WTC11 (cell line): Measurements from ENCODE around the gene NFE2L3. TPM values are rescaled to one million over a fixed set of nuclear protein-coding genes. Genes with fewer than 3 reads are reported as not detected.
"Not testable (repeated sequence)": the region's sequence is repeated elsewhere in the genome, so short reads cannot be mapped to it uniquely, and the experiment has no call there.

Experiments used
- ATAC-seq: fragments of 200-7000 bp; cut with Tn5 transposase; 2 replicates; pipeline ENCODE4 v1.10.0; 2021; ENCODE audit warnings: mild to moderate bottlenecking, moderate library complexity
- CTCF ChIA-PET: fragments of 300-600 bp; sonication (Branson Sonifier 250); formaldehyde crosslinking; loops from one replicate; lab custom pipeline; 2021; ENCODE audit warnings: antibody characterized with exemption; lab: Charles Lee
- POLR2A ChIA-PET: fragments of 350-600 bp; sonication (Branson Sonifier 250); formaldehyde crosslinking; loops from one replicate; lab custom pipeline; 2021; ENCODE audit warnings: antibody characterized with exemption; lab: Charles Lee
- DNase-seq: peaks from one replicate; pipeline ENCODE4 v3.0.0; 2021; ENCODE audit warnings: low spot score
- H3K27ac Mint-ChIP-seq: 2 replicates; pipeline ENCODE4 v1.8.0; 2021; ENCODE audit warnings: mixed read lengths
- H3K27me3 Mint-ChIP-seq: 2 replicates; pipeline ENCODE4 v1.8.0; 2021; ENCODE audit warnings: low read depth, mild to moderate bottlenecking, moderate library complexity, mixed read lengths
- H3K36me3 Mint-ChIP-seq: 2 replicates; pipeline ENCODE4 v1.8.0; 2021; ENCODE audit warnings: mixed read lengths
- H3K4me1 Mint-ChIP-seq: 2 replicates; pipeline ENCODE4 v1.8.0; 2022; ENCODE audit warnings: mixed read lengths
- H3K4me3 Mint-ChIP-seq: 2 replicates; pipeline ENCODE4 v1.8.0; 2021; ENCODE audit warnings: mild to moderate bottlenecking, moderate library complexity, mixed read lengths
- H3K9me3 Mint-ChIP-seq: 2 replicates; pipeline ENCODE4 v1.8.0; 2021; ENCODE audit warnings: mixed read lengths
- AR ChIP-seq: fragments of 250-450 bp; sonication (Bioruptor Pico); IDR thresholded peaks from 2 replicates; pipeline ENCODE4 v1.9.0; 2021; ENCODE audit warnings: mild to moderate bottlenecking
- ARID4B ChIP-seq: sonication (generic); formaldehyde crosslinking; IDR thresholded peaks from 2 replicates; pipeline ENCODE4 v1.8.0; 2023; ENCODE audit warnings: missing genetic modification reagents, mild to moderate bottlenecking, borderline replicate concordance
- ATF6 ChIP-seq: sonication (generic); formaldehyde crosslinking; IDR thresholded peaks from 2 replicates; pipeline ENCODE4 v1.8.1; 2023; ENCODE audit warnings: mild to moderate bottlenecking, missing genetic modification reagents
- EMX1 ChIP-seq: fragments of 250-450 bp; sonication (Bioruptor Pico); IDR thresholded peaks from 2 replicates; pipeline ENCODE4 v1.8.0; 2021; ENCODE audit warnings: mild to moderate bottlenecking
- ERG ChIP-seq: fragments of 250-450 bp; sonication (Bioruptor Pico); IDR thresholded peaks from 2 replicates; pipeline ENCODE4 v1.8.0; 2021; ENCODE audit warnings: mild to moderate bottlenecking
- MXD4 ChIP-seq: fragments of 250-450 bp; sonication (Bioruptor Pico); IDR thresholded peaks from 2 replicates; pipeline ENCODE4 v1.8.0; 2021; ENCODE audit warnings: mild to moderate bottlenecking, moderate library complexity, borderline replicate concordance
- NFATC4 ChIP-seq: fragments of 250-450 bp; sonication (Bioruptor Pico); IDR thresholded peaks from 2 replicates; pipeline ENCODE4 v1.9.0; 2021; ENCODE audit warnings: mild to moderate bottlenecking
- PRRX2 ChIP-seq: fragments of 250-450 bp; sonication (Bioruptor Pico); IDR thresholded peaks from 2 replicates; pipeline ENCODE4 v1.8.0; 2021; ENCODE audit warnings: mild to moderate bottlenecking
- TEAD1 ChIP-seq: sonication (generic); formaldehyde crosslinking; IDR thresholded peaks from 2 replicates; pipeline ENCODE4 v1.8.0; 2022; ENCODE audit warnings: mild to moderate bottlenecking, missing genetic modification reagents
- ZBTB43 ChIP-seq: sonication (generic); formaldehyde crosslinking; IDR thresholded peaks from 2 replicates; pipeline ENCODE4 v1.8.1; 2023; ENCODE audit warnings: mild to moderate bottlenecking, missing genetic modification reagents
- ZNF263 ChIP-seq: sonication (generic); formaldehyde crosslinking; IDR thresholded peaks from 2 replicates; pipeline ENCODE4 v1.8.1; 2022; ENCODE audit warnings: low read depth, mild to moderate bottlenecking, moderate library complexity, missing genetic modification reagents
- ZNF425 ChIP-seq: fragments of 250-450 bp; sonication (Bioruptor Pico); conservative IDR thresholded peaks from 2 replicates; pipeline ENCODE4 v1.9.0; 2021; ENCODE audit warnings: mild to moderate bottlenecking
- ZNF671 ChIP-seq: fragments of 250-450 bp; sonication (Bioruptor Pico); IDR thresholded peaks from 2 replicates; pipeline ENCODE4 v1.8.0; 2021; ENCODE audit warnings: mild to moderate bottlenecking
- total RNA-seq: library from RNA; stranded (reverse); gene quantifications from 3 replicates; pipeline ENCODE4 v1.2.3, GENCODE V29; 2021

The NFE2L3 gene
- total RNA-seq, 1 experiment from 2014 or later: 66.8 TPM

GRCh38 chr7:26184281-26185101 lies 32.5 kb downstream of the NFE2L3 start:
- H3K4me3 Mint-ChIP-seq, ATAC-seq, H3K9me3 Mint-ChIP-seq, DNase-seq, H3K27me3 Mint-ChIP-seq, CTCF ChIA-PET: not testable (repeated sequence)
- H3K4me1 Mint-ChIP-seq: peaks cover 46% of the 10 kb centered on the region
- POLR2A ChIA-PET: interaction anchor here (1.6 kb wide), 1 partner anchor 32 kb away, joined by 5 read pairs; the partner anchor contains the start of gene NFE2L3
- TF ChIP-seq ZNF425 (CRISPR knock-in tag): 0 out of 2 replicates have a peak, but pooled peaks have one; percentile 76
- TF ChIP-seq ERG (CRISPR knock-in tag): peak; percentile 65
- peak; percentile 84; the same call in 1 of the 2 replicates for TF ChIP-seq AR
- peak; percentile 62 for TF ChIP-seq ZNF671 (CRISPR knock-in tag)
- TF ChIP-seq ZBTB43 (CRISPR knock-in tag): 0 out of 2 replicates have a peak, but pooled peaks have one; percentile 2
- TF ChIP-seq EMX1 (CRISPR knock-in tag): peak; percentile 56; the same call in 1 of the 2 replicates
- TF ChIP-seq PRRX2: peak; percentile 54; the same call in 1 of the 2 replicates
- TF ChIP-seq NFATC4 (CRISPR knock-in tag): peak; percentile 92
- peak overlapping the region; percentile 92 for H3K27ac Mint-ChIP-seq
- H3K36me3 Mint-ChIP-seq: peaks cover 49% of the 10 kb centered on the region

- ATAC-seq (no peak), DNase-seq (no peak)
- Mint-ChIP-seq H3K36me3 (peaks cover 48% of the 10 kb centered on the region), H3K4me3 (no peak overlapping the region), H3K27me3 (no peaks in the 10 kb centered on the region), H3K9me3 (no peaks in the 10 kb centered on the region), H3K27ac (peak overlapping the region; percentile 92), H3K4me1 (peaks cover 50% of the 10 kb centered on the region)
- ChIA-PET CTCF (no interaction called here), POLR2A (no interaction called here)
- TF ChIP-seq ATF6 (CRISPR knock-in tag) (no peak), NFATC4 (CRISPR knock-in tag) (peak; percentile 23; the same call in 1 of the 2 replicates), ZNF263 (CRISPR knock-in tag) (no peak), MXD4 (CRISPR knock-in tag) (no peak), TEAD1 (CRISPR knock-in tag) (no peak), ARID4B (CRISPR knock-in tag) (peak; percentile 36; the same call in 1 of the 2 replicates), AR (0 out of 2 replicates have a peak, but pooled peaks have one; percentile 36), PRRX2 (peak; percentile 30; the same call in 1 of the 2 replicates)
Measured at GRCh38 chr7:26185131-26185843, 33.3 kb downstream of the NFE2L3 start.
